ENCODE data around the gene PLAAT3.

- no peak for TF ChIP-seq POLR2A (IDR thresholded peaks at IDR 0.05)
- no peak for TF ChIP-seq CTCF (IDR thresholded peaks at IDR 0.05)
These were observed 9.4 kb upstream of the PLAAT3 start for GRCh38 chr11:63623513-63624140.

Measured in right lobe of liver (tissue), 4 donors.